AG09309 (cell line): Measurements from ENCODE around the gene LPAR2.

ENCODE experiments used
- DNase-seq: peaks from one replicate; pipeline ENCODE4 v3.0.0-alpha.2; 2010; ENCODE audit warnings: low read depth
- H3K4me3 ChIP-seq: 2 replicates; pipeline ENCODE4 v1.5.1; 2011; ENCODE audit warnings: mild to moderate bottlenecking, low read depth, low read length, moderate library complexity; ENCODE audit not compliant: control insufficient read depth
- TF ChIP-seq, protein P1 (sequence below): IDR thresholded peaks from 2 replicates; pipeline ENCODE4 v1.5.1; 2011; ENCODE audit warnings: mild to moderate bottlenecking, low read depth, low read length, inconsistent platforms; ENCODE audit not compliant: insufficient read depth, control insufficient read depth; ENCODE audit errors: missing control alignments

LPAR2 gene

DNA sequence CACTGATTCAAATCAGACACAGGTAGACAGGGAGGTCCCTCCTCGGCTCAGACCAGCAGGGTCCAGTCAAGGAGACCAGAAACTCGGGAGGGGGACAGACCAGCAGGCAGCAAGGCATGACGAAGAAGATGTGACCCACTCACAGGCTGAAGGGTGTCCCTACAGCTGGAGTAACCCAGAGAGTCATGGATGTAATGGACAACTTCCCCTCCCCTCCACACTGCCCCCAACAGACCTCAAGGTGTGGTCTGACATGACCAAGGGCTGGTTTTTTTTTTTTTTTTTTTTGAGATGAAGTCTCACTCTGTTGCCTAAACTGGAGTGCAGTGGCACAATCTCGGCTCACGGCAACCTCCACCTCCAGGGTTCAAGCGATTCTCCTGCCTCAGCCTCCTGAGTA is 43.7 kb downstream of the LPAR2 start:
- no peak for DNase-seq
- no peak overlapping the region for H3K4me3 ChIP-seq
- TF ChIP-seq, protein P1, sequence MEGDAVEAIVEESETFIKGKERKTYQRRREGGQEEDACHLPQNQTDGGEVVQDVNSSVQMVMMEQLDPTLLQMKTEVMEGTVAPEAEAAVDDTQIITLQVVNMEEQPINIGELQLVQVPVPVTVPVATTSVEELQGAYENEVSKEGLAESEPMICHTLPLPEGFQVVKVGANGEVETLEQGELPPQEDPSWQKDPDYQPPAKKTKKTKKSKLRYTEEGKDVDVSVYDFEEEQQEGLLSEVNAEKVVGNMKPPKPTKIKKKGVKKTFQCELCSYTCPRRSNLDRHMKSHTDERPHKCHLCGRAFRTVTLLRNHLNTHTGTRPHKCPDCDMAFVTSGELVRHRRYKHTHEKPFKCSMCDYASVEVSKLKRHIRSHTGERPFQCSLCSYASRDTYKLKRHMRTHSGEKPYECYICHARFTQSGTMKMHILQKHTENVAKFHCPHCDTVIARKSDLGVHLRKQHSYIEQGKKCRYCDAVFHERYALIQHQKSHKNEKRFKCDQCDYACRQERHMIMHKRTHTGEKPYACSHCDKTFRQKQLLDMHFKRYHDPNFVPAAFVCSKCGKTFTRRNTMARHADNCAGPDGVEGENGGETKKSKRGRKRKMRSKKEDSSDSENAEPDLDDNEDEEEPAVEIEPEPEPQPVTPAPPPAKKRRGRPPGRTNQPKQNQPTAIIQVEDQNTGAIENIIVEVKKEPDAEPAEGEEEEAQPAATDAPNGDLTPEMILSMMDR: no peak

DNA sequence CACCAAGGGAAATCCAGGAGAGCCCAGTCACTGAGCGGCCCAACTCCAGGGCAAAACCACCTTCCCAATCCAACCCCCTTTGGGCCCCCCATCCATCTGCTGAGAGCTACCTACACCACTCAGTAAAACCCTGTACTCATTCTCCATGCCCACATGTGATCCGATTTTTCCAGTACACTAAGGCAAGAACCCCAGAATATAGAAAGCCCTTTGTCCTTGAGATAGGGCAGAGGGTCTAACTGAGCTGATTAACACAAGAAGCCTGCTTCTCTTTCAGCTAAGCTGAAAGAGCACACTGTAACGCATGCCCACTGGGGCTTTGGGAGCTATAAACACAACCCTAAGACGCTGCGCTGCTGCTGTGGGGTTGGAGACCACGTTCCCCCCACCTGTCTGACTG is 45.5 kb downstream of the LPAR2 start:
- H3K4me3 ChIP-seq: no peak overlapping the region
- TF ChIP-seq, protein P1: no peak
- DNase-seq: no peak

DNA sequence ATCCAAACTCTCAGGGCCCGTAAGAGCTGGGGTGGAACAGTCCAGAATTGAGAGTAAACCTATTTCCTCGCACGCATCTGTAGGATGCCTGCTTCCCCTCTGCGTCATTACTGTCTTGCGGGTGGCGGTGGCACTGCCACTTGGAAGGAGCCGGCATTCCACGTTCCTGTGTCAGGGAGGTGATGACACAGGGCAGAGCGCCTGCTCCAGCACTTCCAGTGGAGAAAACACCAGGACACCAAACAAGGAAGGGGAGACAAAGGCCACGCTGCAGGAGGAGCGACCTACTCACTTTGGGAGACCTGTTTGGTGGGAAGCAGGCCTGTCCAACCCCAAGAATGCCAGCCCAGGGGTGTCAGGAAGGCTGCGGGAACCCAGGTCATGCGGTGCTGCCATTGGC is 46.6 kb downstream of the LPAR2 start:
- H3K4me3 ChIP-seq: no peak overlapping the region
- TF ChIP-seq, protein P1: no peak
- DNase-seq: no peak

DNA sequence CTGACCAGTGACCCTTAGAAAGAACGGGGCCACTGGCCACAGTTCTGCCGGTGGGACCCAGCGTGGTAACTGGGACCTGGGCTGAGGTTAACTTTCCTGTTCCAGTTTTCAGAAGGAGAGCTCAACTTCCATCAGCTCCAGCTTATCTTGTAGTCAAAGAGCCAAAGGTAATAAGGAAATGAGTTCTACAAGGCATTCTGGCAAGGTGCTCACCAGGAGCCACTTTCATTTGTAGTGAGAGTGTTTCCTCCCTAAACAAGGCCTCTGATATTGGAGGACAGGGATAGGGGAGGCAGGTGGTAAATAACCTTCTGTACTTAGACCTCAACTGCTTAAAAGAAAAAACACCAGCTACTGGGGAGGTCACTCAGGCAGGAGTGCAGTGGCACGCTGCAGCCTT is 47.6 kb downstream of the LPAR2 start:
- no peak overlapping the region for H3K4me3 ChIP-seq
- DNase-seq: no peak
- TF ChIP-seq, protein P1: no peak

DNA sequence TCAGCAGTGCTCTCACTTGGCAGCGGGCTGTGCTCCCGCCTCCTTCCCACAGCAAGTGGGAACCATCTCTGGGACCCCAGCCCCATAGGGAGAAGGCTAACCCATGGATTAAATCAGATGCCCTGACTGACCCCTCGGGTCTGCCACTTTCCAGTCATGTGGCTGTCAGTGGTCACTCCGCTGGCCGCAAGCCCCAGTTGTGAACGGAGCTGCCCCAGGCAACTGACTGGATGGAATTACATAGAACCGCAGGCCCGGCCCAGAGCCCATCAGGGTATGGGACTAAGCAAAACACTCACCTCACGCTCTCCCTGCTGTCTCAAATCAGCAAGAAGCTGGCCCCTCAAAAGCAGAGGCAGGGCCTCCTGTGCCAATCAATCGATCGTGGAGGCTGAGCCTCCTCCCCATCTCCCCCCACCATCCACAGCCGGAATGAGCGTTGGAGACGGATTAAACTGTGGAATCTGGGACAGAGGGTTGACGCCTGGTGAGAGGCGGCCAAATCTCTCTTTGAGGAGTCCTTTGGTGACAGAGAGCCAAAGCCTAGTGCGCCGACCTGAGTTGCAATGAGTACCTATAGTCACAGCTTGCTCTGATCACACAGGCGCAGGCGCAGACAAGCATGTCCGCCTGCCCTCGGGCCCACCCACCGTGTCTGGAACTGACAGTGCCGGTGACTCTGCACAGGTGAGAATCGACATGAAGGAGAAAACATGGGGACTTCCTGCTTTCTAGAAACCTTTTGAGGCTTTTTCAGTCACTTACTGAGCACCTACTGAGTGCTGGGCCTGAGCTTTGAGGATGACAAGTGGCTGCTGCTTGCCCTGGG is 48.3 kb downstream of the LPAR2 start:
- TF ChIP-seq, protein P1: no peak

DNA sequence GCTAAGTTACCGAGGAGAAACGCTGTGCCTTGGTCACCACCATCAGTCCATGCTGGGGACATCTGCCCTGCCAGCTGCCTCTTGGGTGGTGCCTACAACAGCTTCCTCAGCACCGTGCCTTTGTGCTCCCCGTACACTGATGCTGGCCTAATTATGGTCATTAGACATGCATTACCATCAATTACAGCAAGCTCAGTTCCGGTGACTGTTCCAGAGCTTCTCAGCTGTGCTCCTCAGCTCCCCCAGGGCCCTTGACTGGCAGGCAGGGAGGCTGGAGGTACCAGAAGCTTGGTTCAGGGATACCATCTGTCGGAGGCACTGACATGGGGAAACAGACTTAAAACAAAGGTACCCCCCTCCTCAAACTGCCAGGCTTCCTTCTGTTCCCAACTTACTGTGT is 49.8 kb downstream of the LPAR2 start:
- no peak overlapping the region for H3K4me3 ChIP-seq
- TF ChIP-seq, protein P1: no peak
- DNase-seq: no peak

More for the DNA sequence above, 48.3 kb downstream of the LPAR2 start:
- DNase-seq: no peak
- no peak overlapping the region for H3K4me3 ChIP-seq
